Skeletal muscle tissue (tissue), 4 donors: ENCODE results near the gene EDARADD. TPM values are rescaled to one million over a fixed set of nuclear protein-coding genes. Genes with fewer than 3 reads are reported as not detected.

Experiments
- H3K27ac ChIP-seq: one replicate; pipeline ENCODE4 v1.7.0; 2013; ENCODE audit warnings: mild to moderate bottlenecking, low read depth, low read length, inconsistent platforms
- H3K27me3 ChIP-seq, 3 donors: one replicate each; pipeline ENCODE4 v1.7.0; 2013; ENCODE audit warnings: low read length in 3 of 3; ENCODE audit not compliant: control insufficient read depth in 3 of 3, insufficient read depth in 3 of 3
- H3K36me3 ChIP-seq, 3 donors: one replicate each; pipeline ENCODE4 v1.7.0; 2013; ENCODE audit warnings: low read length in 3 of 3; ENCODE audit not compliant: control insufficient read depth in 3 of 3, insufficient read depth in 3 of 3
- H3K4me1 ChIP-seq, 3 donors: one replicate each; pipeline ENCODE4 v1.7.0; 2013; ENCODE audit warnings: low read length in 3 of 3, mild to moderate bottlenecking in 3 of 3; ENCODE audit not compliant: control insufficient read depth in 3 of 3, insufficient read depth in 3 of 3
- H3K4me3 ChIP-seq, 3 donors: one replicate each; pipeline ENCODE4 v1.7.0; 2013; ENCODE audit warnings: low read length in 3 of 3
- H3K9ac ChIP-seq, 3 donors: one replicate each; pipeline ENCODE4 v1.7.0; 2013; ENCODE audit warnings: low read length in 3 of 3, mild to moderate bottlenecking in 3 of 3, moderate library complexity in 2 of 3, low read depth in 1 of 3
- H3K9me3 ChIP-seq, 3 donors: one replicate each; pipeline ENCODE4 v1.7.0; 2013; ENCODE audit warnings: low read length in 3 of 3; ENCODE audit not compliant: control insufficient read depth in 3 of 3
- total RNA-seq: library from RNA; depleted of rRNA; stranded (reverse); fragments of >200 nt; gene quantifications from one replicate; pipeline ENCODE4 v1.2.3, GENCODE V29; 2014
- donor health status: Osteomylitis.

Gene EDARADD
- total RNA-seq, 1 donor from 2014 or later: under 0.01 TPM

DNA sequence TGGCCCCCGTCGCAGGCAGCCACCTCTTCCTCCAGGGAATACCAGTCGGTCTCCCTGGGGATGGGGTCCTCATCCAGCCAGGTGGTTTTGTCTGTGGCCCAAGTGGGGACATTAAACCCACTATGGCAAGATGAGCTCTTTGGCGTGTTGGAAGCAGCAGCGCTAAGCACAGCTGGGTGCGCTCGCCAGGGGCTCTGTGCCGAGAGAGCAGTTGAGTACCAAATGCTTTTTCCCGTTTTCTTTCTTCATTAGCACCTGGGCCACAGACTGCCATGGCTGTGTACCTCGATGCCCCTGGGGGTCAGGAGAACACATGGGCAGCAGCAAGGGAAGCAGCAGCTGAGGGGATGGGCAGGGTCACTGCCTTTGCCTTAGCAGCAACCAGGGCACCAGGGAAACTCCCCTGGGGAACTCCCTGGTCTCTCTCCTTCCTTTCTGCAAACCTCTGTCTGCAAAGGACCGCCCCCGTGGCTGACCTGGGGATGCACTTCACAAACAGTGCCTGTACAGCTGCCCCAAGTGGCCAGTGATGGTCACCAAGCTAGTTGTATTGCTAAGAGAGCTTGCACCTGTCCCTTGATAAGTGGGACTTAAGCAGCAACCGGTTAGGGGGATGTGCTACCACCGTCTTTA, 31.1 kb downstream of the EDARADD start:
- Histone ChIP-seq H3K27ac (no peak overlapping the region), H3K36me3 (no peaks in the 10 kb centered on the region)

DNA sequence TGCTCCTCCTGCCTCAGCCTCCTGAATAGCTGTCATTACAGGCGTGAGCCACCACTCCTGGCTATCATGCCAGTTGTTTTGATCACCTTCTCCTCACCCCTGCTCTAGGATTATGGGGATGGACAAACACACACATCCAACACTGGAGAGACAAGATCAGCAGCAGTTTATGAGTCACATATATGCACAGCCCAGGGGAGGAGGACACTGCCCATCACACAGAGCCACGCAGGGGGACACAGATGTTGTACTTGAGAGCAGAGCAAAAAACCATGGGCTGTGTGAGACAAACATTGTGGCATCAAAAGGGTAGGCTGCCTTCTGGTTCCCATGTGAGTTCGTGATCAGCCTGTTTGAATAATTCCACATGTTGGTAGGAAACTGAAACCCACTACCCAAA, 32.1 kb downstream of the EDARADD start:
- no peaks in the 10 kb centered on the region for H3K27me3 ChIP-seq
- no peak overlapping the region for H3K27ac ChIP-seq
- no peak overlapping the region for H3K4me3 ChIP-seq
- no peaks in the 10 kb centered on the region for H3K36me3 ChIP-seq
- no peaks in the 10 kb centered on the region for H3K4me1 ChIP-seq
- no peak overlapping the region for H3K9ac ChIP-seq
- H3K9me3 ChIP-seq: no peaks in the 10 kb centered on the region

More for the DNA sequence above, 31.1 kb downstream of the EDARADD start:
- Histone ChIP-seq H3K27me3 (no peaks in the 10 kb centered on the region), H3K9ac (no peak overlapping the region), H3K4me1 (no peaks in the 10 kb centered on the region), H3K9me3 (no peaks in the 10 kb centered on the region), H3K4me3 (no peak overlapping the region)

DNA sequence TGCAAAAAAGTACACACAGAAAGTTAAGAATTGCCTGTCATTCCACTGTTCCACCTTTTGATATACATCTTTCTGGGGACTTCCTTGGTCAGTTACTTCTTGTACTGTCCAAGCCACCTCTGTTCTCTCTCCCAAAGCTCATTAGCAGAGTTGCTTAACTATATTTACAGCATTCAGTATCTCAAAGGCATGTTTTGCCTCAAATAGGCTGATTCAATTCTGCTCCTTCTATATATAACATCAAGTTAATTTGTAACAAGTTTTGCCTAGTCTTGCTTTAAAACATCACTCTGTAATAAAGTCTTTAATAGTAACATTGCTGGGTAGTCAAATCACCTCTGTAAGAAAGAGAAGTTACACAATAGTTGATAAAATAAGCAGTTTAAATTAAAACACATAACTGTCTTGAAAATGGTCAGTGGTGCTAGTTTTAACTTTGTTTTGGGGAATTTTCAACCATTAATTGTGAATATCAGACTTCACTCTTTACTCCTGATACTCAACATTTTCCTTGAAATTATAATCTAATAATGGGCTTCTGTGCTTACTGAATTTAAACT, 35.7 kb downstream of the EDARADD start:
- no peaks in the 10 kb centered on the region for H3K36me3 ChIP-seq
- no peak overlapping the region for H3K27ac ChIP-seq
- H3K27me3 ChIP-seq: no peaks in the 10 kb centered on the region
- H3K9ac ChIP-seq: no peak overlapping the region
- no peak overlapping the region for H3K4me3 ChIP-seq
- H3K4me1 ChIP-seq: no peaks in the 10 kb centered on the region
- H3K9me3 ChIP-seq: no peaks in the 10 kb centered on the region

DNA sequence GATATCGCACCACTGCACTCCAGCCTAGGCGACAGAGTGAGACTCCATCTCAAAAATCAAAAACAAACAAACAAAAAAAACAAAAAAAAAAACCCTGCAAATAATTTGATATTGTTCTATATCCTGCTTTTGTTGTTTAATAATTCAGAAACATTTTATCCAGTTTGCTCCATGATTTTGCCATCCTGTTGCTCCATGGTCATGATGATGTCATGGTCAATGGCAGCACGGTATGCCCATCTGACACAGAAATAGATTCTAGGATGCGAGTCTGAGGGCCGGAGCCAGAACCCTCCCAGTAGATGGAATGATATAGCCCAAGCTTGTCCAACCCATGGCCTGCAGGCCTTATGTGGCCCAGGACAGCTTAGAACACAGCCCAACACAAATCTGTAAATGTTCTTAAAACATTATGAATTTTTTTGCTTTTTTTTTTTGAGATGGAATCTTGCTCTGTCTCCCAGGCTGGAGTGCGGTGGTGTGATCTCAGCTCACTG, 39.8 kb downstream of the EDARADD start:
- Histone ChIP-seq H3K9ac (no peak overlapping the region), H3K27me3 (no peaks in the 10 kb centered on the region), H3K9me3 (no peaks in the 10 kb centered on the region), H3K4me1 (no peaks in the 10 kb centered on the region), H3K4me3 (no peak overlapping the region), H3K27ac (no peak overlapping the region), H3K36me3 (no peaks in the 10 kb centered on the region)

DNA sequence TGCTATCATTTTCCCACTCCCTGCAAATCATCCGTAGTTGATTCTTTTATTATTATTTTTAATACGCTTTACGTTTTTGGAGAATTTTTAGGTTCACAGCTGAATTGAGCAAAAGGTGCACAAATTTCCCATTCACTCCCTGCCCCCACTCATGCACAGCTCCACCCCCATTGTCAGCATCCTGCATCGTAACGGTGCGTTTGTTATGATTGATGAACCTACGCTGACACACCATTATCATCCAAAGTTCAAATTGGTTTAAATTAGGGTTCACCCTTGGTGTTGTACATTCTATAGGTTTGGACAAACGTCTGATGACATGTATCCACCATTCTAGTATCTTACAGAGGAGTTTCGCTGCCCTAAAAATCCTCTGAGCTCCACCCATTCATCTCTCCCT, 44.5 kb downstream of the EDARADD start:
- Histone ChIP-seq H3K27ac (no peak overlapping the region), H3K36me3 (no peaks in the 10 kb centered on the region), H3K9ac (no peak overlapping the region), H3K4me3 (no peak overlapping the region), H3K9me3 (no peaks in the 10 kb centered on the region), H3K4me1 (no peaks in the 10 kb centered on the region), H3K27me3 (no peaks in the 10 kb centered on the region)

DNA sequence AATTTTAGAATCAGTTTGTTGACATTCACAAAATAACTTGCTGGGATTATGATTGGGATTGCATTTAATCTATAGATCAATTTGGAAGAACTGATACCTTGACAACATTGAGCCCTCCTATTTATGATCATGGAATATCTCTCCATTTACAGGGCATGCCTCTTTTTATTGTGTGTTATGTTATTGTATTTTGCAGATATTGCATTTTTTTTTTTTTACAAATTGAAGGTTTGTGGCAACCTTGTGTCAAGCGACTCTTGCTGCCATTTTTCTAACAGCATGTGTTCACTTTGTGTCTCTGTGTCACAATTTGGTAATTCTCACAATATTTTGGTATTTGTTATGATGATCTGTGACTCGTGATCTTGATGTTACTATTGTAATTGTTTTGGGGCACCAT, 46.3 kb downstream of the EDARADD start:
- no peak overlapping the region for H3K4me3 ChIP-seq
- H3K27ac ChIP-seq: no peak overlapping the region
- no peak overlapping the region for H3K9ac ChIP-seq
- no peaks in the 10 kb centered on the region for H3K27me3 ChIP-seq
- H3K36me3 ChIP-seq: no peaks in the 10 kb centered on the region
- no peaks in the 10 kb centered on the region for H3K4me1 ChIP-seq
- H3K9me3 ChIP-seq: peaks cover 0 to under 1% (median 0%) of the 10 kb centered on the region in 3 donors

DNA sequence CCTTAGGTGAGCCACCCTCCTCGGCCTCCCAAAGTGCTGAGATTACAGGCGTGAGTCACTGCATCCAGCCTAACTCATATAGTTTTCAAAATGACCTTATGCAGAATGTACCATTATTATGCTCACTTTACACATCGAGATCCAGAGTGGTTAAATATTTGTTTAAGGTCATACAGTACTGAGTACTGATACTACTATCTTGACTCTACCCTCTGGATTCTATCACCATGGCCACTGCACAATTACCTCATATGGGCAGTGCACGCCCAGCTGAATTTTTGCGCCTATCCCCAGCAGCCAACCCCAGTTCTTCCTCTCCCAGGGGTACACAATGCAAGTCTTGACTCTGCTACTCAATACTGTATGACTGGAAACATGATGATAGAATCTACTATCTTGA, 56.7 kb downstream of the EDARADD start:
- Histone ChIP-seq H3K27ac (no peak overlapping the region), H3K9ac (no peak overlapping the region), H3K36me3 (no peaks in the 10 kb centered on the region), H3K4me3 (no peak overlapping the region), H3K27me3 (peaks cover 0 to 2% (median 0%) of the 10 kb centered on the region in 3 donors), H3K9me3 (peaks cover 0 to 3% (median 0%) of the 10 kb centered on the region in 3 donors), H3K4me1 (no peaks in the 10 kb centered on the region)

DNA sequence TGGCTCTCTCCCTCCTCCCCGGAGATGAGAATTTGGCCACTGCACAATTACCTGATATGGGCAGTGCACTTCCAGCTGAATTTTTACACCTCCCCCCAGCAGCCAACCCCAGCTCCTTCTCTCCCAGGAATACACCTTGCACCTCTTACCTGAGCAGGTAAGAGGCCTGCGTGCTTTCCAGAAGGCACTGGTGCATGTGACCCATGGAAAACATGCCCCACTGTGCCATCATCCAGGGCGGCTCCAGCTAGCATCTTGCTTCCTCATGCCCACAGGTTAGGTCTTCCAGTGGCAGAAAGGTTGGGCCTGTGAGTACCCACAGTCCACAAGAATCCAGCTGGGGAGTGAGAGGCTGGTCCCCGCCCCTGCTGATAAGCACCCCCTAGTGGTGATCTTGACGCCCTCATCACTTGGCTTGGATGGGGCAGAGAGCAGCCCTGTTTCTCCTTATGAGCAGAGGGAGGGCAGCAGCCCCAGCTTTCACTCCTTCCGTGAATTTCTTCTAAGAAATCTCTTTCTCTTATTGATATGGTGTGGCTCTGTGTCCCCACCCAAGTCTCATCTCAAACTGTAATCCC, 57.8 kb downstream of the EDARADD start:
- H3K27ac ChIP-seq: no peak overlapping the region
- no peak overlapping the region for H3K4me3 ChIP-seq
- H3K4me1 ChIP-seq: no peaks in the 10 kb centered on the region
- peaks cover 0 to 3% (median 0%) of the 10 kb centered on the region in 3 donors for H3K9me3 ChIP-seq
- no peaks in the 10 kb centered on the region for H3K36me3 ChIP-seq
- H3K9ac ChIP-seq: no peak overlapping the region
- no peaks in the 10 kb centered on the region for H3K27me3 ChIP-seq

DNA sequence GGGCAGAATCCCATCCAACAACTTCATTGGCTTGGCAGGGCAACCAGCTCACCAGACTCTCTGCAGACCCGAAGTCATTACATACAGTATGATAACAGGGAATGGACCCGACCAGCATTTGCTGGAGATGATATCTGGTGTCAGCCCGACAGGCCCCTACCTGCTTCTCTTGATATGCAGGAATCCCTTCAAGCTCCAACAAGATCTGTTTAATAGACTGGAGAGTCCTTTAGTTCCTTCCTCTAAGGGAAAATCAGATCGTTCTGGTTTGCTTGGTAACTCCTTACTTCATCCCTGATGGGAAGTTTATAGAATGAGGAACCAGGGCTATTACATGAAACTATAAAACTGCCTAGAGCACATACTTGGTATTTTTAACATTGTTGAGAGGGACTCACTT, 61.2 kb downstream of the EDARADD start:
- Histone ChIP-seq H3K36me3 (no peaks in the 10 kb centered on the region), H3K9me3 (peaks cover 0 to 3% (median 0%) of the 10 kb centered on the region in 3 donors), H3K9ac (no peak overlapping the region), H3K27ac (no peak overlapping the region), H3K27me3 (no peaks in the 10 kb centered on the region), H3K4me1 (no peaks in the 10 kb centered on the region), H3K4me3 (no peak overlapping the region)

DNA sequence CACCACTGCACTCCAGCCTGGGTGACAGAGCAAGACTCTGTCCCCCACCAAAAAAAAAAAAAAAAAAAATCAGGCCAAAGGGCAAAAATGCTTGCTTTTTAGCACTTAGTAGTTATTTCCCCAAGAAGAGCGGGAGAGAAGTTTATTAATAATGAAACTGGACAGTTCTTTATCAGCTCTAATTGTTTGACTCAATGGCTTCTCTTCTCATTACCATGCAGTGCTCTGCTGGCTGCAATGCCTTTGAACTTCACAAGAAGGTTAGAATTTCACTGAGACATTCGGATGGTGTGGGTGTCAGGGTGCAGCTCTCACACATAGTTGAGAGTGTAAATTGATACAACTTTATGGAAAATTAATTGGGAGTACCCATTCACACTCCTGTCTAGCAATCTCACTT, 63.7 kb downstream of the EDARADD start:
- Histone ChIP-seq H3K27ac (no peak overlapping the region), H3K27me3 (no peaks in the 10 kb centered on the region), H3K36me3 (no peaks in the 10 kb centered on the region), H3K4me1 (no peaks in the 10 kb centered on the region), H3K9ac (no peak overlapping the region), H3K4me3 (no peak overlapping the region), H3K9me3 (peaks cover 0 to 3% (median 0%) of the 10 kb centered on the region in 3 donors)
